GM19455 (cell line): ENCODE measurements around the gene NEU1.
"Not testable (repeated sequence)": the region's sequence is repeated elsewhere in the genome, so short reads cannot be mapped to it uniquely, and the experiment has no call there.

Experiments
- ATAC-seq: cut with Tn5 transposase; IDR thresholded peaks from one replicate; pipeline ENCODE4 v1.9.1; 2021; ENCODE audit not compliant: unreplicated experiment

Gene NEU1

DNA sequence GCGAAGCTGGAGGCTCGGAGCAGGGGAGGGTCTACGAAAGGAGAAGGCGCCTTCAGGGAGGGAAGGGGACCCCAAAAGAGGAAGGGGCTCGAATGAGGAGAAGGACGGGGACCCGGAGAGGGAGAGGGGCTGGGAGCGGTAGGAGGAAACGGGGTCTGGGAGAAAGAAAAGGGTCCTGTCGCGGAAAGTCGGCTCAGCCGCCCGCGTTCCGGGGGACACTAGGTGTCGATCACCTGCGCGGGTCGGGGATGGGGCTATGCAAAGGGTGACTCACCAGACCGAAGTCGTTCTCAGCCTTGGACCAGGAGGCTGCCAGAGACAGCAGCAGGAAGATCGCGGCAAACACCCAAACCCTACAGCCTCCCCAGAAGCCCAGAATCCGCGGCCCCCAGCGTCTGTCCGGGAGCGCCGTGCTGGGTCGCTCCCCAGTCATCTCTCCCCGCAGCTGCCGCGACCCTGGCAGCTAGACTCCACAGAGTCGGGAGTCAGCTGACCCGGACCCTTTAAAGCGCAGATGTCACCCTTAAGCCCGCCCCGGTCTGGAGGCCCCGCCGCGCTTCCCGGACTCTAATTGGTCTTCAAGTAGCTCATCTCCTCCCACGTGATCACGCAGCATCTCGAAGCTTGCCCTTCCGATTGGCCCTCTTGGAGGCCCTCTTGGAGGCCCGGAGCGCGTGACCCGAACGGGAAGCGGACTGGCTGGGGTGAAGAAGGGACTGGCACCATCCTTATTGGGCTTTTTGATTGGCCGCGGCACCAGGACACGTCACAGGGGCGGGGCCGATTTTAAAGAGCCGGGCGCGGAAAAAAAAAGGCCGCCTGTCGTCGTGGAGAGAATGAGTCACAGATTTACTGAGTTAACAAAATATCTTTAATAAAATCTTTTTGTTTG, at the start of gene NEU1:
NEU1 (minus strand) TSS at position 478 of the 892 bp plus-strand sequence; CDS start at position 433, 45 bp downstream.
- ATAC-seq: peak; percentile 89

DNA sequence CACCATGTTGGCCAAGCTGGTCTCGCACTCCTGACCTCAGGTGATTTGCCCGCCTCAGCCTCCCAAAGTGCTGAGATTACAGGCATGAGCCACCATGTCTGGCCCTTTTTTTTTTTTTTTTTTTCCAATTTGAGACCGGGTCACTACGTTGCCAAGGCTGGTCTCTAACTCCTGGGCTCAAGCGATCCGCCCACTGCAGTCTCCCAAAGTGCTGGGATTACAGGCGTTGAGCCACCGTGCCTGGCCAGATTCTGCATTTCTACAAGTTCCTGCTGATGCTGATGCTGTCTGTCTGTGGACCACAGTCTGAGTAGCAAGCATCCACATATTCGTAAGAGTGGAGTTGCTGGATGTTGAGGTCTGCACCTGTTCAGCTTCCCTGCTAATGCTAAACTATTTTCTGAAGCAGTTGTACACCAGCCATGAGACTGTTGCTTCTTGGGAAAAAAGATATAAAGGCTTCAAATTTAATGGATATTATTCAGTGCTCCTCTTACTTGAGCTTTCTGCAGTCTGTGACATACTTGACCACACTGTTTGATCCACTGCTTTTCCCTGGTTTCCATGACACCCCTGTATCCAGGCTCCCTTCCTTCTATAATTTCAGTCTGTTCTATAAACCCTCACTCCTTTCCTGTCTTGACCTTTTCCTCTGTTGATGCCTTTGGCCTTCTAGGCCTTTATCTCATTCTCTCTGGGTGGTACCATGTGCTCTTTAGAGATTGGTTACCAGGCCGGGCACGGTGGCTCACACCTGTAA, 49.4 kb upstream of the NEU1 start:
- no peak for ATAC-seq

DNA sequence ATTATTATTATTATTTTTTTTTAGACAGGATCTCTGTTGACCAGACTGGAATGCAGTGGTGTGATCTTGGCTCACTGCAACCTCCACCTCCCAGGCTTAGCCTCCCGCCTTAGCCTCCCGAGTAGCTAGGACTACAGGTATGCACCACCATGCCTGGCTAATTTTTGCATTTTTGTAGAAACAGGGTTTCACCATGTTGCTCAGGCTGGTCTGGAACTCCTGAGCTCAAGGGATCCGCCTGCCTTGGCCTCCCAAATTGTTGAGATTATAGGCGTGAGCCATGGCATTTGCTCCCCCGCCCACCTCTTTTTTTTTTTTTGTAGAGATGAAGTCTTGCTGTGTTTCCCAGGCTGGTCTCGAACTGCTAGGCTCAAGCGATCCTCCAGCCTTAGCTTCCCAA, 46.7 kb upstream of the NEU1 start:
- not testable (repeated sequence) for ATAC-seq

DNA sequence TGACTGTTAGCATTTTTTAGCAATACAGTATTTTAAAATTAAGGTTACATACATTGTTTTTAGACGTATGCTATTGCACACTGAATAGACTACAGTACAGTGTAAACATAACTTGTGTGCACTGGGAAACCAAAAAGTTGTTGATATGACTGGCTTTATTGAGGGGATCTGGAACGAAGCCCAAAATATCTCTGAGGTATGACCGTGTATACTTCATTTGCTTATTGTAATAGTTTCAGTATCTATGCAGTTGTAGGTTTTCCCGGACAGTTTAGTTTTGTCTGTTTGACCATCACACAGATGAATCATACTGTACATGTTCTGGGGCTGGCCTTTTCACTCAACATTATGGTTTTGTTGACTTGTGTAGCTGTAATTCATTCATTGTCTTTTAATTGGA, 46.2 kb upstream of the NEU1 start:
- ATAC-seq: peak; percentile 65

DNA sequence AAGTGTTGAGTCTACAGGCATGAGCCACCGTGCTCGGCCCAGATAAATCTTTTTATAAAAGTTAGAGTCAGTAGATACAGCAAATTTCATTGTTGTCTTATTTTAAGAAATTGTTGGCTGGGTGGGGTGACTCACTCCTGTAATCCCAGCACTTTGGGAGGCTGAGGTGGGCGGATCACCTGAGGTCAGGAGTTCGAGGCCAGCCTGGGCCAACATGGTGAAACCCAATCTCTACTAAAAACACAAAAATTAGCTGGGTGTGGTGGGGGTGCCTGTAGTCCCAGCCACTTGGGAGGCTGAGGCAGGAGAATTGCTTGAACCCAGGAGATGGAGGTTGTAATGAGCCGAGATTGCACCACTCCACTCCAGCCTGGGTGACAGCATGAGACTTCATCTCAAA, 45.6 kb upstream of the NEU1 start:
- not testable (repeated sequence) for ATAC-seq

DNA sequence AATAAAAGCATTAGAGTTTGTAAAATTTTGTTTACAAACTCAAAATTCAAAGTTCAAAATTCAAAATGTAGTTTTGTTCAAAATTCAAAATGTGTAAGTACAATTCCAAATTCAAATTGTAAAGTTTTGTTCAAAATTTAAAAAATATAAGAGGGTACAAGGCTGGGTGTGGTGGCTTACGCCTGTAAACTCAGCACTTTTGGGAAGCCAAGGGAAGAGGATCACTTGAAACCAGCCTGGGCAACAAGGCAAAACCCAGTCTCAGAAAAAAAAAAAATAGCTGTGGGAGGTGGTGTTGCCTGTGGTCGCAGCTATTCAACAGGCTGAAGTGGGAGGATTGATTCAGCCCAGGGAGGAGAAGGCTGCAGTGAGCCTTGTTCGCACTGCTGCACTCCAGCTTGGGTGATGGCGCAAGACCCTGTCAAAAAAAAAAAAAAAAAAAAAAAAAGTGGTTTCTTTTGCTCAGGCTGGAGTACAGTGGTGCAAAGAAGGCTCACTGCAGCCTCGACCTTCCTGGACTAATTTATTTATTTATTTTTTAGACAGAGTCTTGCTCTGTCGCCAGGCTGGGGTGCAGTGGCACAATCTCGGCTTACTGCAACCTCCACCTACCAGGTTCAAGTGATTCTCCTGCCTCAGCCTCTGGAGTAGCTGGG, 44.7 kb upstream of the NEU1 start:
- ATAC-seq: no peak

DNA sequence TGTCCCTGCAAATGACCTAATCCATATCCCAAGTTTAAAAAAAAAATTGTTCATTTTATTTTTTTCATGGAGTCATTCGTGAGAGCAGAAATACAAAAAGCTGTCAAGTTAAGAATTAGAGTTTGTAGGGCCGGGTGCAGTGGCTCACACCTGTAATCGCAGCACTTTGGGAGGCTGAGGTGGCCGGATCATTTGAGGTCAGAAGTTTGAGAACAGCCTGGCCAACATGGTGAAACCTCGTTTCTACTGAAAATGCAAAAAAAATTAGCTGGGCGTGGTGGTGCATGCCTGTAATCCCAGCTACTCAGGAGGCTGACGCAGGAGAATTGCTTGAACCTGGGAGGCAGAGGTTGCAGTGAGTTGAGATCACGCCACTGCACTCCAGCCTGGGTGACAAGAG, 44.1 kb upstream of the NEU1 start:
- not testable (repeated sequence) for ATAC-seq

DNA sequence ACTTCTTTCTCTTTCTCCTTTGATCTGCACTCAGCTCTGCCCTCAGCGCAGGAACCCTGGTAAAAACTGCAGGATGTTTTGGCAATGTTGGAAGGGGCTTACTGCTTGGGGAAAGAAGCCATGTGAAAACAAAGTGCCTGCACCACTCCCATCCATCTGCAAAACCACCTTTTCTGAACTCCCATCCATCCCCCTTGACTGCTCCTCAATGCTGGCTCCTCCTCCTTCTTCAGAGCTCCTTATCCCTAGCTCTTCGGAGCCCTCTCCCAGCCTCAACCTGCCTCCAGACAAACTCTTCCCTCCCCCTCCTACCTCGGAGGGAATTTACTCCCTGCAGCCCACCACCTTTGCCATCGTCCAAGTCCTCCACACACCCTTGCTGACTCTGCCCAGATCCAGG, 43.5 kb upstream of the NEU1 start:
- no peak for ATAC-seq

DNA sequence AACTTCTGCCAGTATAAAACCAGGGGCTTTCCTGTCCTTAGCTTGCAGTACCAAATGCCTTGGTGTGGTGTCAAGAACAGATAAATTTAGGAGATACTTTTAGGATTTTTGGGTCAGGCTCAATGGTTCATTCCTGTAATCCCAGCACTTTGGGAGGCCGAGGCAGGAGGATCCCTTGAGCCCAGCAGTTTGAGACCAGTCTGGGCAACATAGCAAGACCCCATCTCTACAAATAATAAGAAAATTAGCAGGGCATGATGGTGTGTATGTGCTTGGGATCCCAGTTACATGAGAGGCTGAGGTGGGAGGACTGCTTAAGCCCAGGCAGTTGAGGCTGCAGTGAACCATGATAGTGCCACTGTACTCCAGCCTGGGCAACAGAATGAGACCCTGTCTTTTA, 42.4 kb upstream of the NEU1 start:
- no peak for ATAC-seq

DNA sequence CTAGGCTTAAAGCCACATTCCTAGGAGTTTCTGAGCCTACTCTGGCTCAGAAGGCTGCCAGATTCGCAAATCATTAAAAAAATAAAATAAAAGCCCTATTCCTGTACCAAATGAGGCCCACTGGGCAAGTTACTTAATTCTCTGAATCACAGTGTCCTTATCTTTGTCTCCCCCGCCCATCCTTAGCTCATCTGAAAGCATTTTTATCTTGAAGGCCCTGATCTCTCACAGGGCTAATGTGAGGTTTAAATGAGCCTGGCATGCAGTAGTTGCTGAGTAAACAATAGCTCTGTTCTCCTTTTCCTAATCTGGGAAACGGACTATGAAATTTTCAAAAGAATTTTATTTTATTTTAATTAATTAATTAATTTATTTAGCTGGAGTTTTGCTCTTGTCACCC, 41.3 kb upstream of the NEU1 start:
- no peak for ATAC-seq

DNA sequence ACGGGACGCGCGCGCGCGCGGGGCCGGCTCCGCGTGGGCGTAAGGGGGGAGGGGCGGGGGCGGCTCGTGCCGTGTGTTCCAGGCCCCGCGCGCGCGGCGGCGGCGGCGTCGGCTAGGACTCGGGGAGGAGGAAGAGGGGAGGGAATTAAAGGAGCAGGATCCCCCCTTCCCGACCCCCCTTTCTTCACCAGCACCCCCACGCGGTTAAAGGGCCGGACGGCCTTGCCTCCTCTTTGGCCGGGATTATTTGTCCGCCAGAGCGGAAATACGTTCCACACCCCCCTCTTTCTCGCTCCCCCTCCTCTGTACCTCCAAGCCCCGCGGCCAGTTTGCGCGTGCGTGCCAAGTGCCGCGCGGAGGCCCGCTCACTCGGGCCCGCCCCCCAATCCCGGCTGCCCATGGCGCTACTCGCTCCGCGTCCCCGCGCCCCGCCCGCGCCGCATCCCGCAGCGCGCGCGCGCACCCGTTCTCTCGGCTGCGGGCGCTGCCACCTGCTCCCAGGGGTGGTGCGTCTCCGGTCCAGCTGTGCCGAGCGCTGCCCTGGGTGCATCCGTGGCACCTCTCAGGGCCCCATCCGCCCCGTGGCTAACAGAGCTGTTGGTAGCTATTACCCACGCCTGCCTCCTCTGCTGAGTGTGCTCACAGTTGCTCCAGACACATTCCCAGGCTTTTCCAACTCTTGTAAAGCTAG, 39.5 kb upstream of the NEU1 start, which contains the start of gene ZBTB12:
ZBTB12 (minus strand) TSS at position 134 of the 691 bp plus-strand sequence. CDS start 781 bp downstream, outside the sequence.
- no peak for ATAC-seq

DNA sequence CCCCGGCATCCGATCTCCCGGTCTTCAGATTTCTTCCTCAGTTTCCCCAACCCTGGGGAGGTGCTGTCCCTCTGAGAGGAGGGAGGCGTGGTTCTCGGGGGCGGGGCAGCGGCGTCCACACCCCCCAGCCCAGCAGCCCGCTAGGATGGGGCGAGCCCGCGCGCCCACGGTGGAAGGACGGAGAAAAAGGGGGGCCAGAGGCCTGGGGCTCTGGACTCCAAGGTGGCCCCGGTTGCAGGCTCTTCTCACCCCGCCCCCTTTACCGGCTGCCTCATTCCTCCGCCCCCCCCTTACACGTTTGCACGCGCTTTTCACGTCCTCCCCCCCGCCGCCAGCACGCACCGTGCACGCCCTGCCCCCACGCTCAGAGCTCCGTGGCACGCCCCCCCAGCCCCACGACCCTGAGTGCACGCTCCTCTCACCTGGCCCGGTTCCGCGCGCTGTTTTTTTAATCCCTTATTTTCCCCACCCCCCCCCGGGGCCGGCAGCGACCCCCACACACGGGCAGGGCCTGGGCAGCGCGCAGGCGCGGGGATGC, 38.9 kb upstream of the NEU1 start:
- ATAC-seq: no peak

DNA sequence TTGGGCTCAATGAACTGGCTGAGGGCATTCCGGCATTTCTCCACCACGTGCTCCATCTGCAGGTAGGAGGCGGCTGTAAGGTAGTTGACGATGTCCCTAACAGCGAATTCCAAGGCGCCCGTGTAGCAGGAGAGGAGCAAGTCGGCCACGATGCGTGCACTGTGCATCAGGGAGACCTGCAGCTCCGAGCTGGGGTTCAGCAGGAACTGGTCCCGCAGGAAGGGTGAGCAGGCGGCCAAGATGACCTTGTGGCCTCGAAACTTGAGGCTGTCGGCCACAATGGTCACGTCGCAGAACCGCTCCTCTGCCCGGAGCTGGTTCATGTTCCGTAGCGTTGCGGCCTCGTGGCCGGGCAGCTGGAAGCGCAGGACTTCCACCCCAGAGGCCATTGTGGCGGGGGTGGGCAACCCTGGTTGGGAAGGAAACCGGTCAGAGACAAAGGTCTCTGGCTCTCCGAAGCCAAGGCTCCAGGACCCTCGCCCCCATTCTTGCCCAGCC, 38.3 kb upstream of the NEU1 start:
- ATAC-seq: no peak

DNA sequence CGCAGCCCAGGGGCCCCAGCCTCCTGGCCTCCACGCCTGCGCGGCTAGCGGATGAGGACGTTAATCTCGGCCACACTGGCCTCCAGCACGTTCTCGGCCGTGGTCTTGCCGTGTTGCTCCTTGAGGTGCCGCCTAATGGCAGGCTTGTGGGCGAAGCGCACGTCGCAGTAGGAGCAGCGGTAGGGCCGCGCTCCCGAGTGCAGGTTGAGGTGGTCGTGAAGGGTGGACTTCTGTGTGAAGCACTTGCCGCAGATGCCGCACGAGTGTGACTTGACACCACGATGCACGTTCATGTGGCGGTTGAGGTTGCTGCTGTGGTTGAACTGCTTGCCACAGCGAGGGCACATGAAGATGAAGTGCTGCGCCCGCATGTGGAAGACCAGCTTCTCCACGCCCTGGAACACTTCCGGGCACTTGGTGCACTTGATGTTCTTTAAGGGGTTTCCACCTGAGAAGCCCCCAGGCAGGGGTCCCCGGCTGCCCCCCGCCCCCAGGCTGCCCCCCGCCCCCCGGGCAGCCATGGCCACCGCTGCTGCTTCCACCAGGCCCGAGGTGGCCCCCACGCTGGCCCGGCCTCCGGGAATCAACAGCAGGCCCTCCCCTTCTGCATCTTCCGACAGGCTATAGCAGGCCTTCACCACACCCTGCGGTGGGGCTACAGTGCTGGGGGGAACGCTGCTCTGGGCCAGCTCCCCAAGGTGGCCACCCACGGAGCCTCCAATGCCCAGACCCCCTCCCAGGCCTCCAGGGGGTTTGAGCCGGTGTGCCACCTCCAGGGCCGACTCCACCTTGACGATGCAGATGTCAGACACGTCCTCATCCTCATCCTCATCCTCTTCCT, 37.5 kb upstream of the NEU1 start:
- ATAC-seq: no peak

DNA sequence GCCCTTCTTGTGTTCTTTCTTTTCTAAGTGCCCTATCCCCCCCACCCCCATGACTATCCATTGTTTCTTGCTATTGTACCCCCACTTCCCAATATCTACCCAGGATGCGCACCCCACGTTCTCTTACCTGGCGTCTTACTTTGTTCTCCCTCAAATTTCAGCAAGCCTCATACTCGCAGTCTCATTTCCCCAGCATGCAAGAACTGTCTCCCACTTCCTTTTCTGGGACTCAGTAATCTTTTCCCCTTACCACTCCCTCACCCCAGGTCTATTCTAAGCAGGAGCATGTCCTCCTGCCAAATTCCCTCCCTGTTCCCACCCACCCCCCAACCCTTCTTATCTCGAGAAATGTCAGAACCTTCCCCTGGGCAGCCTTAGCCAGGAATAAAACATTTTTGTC, 36.6 kb upstream of the NEU1 start:
- ATAC-seq: no peak

DNA sequence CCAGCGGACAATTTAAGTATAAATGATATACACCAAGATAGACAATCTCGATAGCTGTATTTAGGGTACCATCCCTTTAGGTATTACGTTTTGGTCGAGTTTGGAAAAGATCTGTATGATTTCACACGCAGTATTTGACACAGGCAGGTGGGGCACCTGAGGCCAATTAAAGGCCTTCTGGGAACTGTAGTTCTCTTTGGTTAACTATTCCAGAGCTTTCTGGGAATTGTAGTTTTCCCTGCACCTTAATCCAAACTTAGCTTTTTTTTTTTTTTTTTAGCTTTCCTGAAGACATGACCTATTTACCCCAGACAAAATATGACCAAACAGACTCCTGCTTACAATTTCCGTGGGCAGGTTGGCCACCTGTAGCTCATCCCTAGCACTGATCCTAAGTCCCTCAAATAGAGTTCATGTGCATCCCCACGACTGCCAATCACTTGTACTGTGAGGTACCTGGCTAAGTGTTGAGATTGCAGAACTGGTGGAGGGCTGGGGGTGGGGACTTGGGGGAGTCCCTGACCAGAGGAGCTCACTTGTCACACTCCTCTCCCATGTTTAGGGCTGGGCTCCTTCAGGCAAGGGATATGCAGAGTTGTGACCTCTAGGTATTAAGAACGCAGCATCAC, 35.9 kb upstream of the NEU1 start:
- ATAC-seq: no peak

DNA sequence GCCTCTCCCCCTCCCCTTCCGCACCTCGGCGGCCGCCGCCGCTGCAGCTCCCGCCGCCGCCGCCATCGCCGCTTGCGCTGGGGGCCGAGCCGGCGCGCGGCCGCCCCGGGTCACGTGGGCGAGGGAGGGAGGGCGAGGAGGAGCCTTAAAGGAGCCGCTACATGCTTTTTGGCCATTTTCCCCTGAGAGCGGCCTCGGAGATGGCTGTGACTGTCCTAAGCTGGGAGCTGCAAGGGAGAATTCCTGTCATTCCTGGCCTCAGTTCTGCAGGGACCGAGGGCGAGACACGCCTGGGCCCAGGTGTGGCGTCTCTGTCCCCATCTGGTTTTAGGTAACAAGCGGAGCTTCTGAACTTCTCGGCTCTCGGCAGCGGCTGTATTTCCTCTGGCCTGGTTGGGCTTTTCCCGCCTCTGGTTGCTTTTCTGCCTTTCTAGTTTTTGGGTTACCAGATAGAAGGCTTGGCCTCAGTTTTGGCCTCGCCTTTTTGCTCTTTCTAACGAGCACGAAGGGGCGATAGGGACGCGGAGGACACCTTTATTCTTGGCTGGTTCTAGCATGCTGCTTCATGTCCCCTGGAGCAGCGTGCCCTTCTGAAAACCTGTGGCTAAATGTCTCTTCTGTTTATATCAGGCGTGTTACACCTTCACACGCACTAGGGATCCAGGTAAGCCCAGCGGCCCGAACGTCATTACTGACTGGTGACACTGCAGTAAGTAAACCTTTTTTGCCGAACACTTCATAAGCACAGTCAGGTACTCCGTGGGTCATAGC, 35.2 kb upstream of the NEU1 start, which contains the start of gene EHMT2:
EHMT2 (minus strand) TSS at position 87 of the 771 bp plus-strand sequence; CDS start at position 66, 21 bp downstream.
- peak; percentile 41 for ATAC-seq
